ENCODE results near the gene SSBP1.
A peak's percentile ranks its signal among the peaks of the same experiment; 100 is the strongest.

The SSBP1 gene

GRCh38 chr7:141785706-141786552 is 47.8 kb downstream of the SSBP1 start:
- Histone ChIP-seq H3K36me3 (ENCODE audit: control insufficient read depth, insufficient read depth, low read length) (peaks cover 1% of the 10 kb centered on the region; the same call in 1 of the 2 replicates), H3K4me3 (replicated peaks; ENCODE audit: low read depth, low read length) (no peak overlapping the region), H3K27me3 (replicated peaks; ENCODE audit: control insufficient read depth, insufficient read depth, low read length) (no peaks in the 10 kb centered on the region)
- TF ChIP-seq, protein P1, sequence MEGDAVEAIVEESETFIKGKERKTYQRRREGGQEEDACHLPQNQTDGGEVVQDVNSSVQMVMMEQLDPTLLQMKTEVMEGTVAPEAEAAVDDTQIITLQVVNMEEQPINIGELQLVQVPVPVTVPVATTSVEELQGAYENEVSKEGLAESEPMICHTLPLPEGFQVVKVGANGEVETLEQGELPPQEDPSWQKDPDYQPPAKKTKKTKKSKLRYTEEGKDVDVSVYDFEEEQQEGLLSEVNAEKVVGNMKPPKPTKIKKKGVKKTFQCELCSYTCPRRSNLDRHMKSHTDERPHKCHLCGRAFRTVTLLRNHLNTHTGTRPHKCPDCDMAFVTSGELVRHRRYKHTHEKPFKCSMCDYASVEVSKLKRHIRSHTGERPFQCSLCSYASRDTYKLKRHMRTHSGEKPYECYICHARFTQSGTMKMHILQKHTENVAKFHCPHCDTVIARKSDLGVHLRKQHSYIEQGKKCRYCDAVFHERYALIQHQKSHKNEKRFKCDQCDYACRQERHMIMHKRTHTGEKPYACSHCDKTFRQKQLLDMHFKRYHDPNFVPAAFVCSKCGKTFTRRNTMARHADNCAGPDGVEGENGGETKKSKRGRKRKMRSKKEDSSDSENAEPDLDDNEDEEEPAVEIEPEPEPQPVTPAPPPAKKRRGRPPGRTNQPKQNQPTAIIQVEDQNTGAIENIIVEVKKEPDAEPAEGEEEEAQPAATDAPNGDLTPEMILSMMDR (IDR thresholded peaks at IDR 0.05; ENCODE audit: insufficient read depth, low read length, poor library complexity, severe bottlenecking) = peak; percentile 84
- DNase-seq (ENCODE audit: extremely low read depth, insufficient read length) = peak; percentile 15

- H3K27me3 ChIP-seq (replicated peaks; ENCODE audit: control insufficient read depth, insufficient read depth, low read length) = no peaks in the 10 kb centered on the region
Observed at GRCh38 chr7:141788296-141788695, 50.1 kb downstream of the SSBP1 start.

DNA sequence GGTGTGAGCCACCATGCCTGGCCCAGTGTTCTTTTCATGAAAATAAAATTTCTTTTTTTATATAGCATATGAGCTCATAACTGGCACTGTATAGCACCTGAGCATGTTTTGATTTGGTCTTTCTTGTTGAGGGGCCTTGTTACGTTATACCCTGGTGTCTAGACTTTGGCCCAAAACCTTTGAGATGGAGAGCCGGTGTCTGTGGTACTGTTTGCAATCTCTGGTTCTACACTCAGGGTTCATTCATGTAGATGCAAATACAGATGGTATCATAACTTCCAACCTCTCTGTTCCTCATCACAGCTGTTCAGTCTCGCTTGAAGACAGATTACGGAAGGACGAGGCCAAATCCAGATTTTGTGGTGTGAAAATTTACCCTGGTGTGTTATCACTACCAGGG is 51.8 kb downstream of the SSBP1 start, which contains the start of gene TAS2R5:
TSS of gene TAS2R5 (plus strand) at position 301 of the 400 bp plus-strand sequence. CDS start 145 bp downstream, outside the sequence.
- Histone ChIP-seq H3K36me3 (ENCODE audit: control insufficient read depth, insufficient read depth, low read length) (no peaks in the 10 kb centered on the region; the same call in 1 of the 2 replicates), H3K27me3 (replicated peaks; ENCODE audit: control insufficient read depth, insufficient read depth, low read length) (no peaks in the 10 kb centered on the region), H3K4me3 (replicated peaks; ENCODE audit: low read depth, low read length) (no peak within 1 kb of the TSS)
- no peak for DNase-seq (ENCODE audit: extremely low read depth, insufficient read length)
- TF ChIP-seq, protein P1 (IDR thresholded peaks at IDR 0.05; ENCODE audit: insufficient read depth, low read length, poor library complexity, severe bottlenecking) = no peak

More at GRCh38 chr7:141788296-141788695, 50.1 kb downstream of the SSBP1 start:
- TF ChIP-seq, protein P1 (IDR thresholded peaks at IDR 0.05; ENCODE audit: insufficient read depth, low read length, poor library complexity, severe bottlenecking) = no peak
- Histone ChIP-seq H3K4me3 (replicated peaks; ENCODE audit: low read depth, low read length) (no peak overlapping the region), H3K36me3 (ENCODE audit: control insufficient read depth, insufficient read depth, low read length) (peaks cover 1% of the 10 kb centered on the region; the same call in 1 of the 2 replicates)
- DNase-seq (ENCODE audit: extremely low read depth, insufficient read length) = no peak

DNA sequence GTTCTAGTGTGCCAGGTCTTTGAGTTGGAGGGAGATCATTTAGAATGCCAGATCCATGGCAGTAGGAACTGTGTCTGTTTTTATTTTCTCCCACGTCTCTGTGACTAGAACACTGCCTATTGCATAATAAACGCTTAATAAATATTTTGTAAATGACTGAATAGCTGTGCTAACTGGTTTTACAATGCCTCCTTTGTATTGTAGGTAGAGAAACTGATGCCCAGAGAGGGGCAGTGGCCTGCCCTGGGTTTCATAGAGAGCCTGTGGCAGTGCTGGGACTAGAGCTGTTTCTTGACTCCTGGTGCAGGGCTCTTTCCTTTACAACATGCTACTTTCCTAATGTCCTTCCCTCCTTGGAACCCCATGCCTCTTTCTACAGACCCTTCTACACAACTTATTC is 54.4 kb downstream of the SSBP1 start:
- no peaks in the 10 kb centered on the region; the same call in 1 of the 2 replicates for H3K36me3 ChIP-seq (ENCODE audit: control insufficient read depth, insufficient read depth, low read length)
- no peak for DNase-seq (ENCODE audit: extremely low read depth, insufficient read length)
- no peak overlapping the region for H3K4me3 ChIP-seq (replicated peaks; ENCODE audit: low read depth, low read length)
- TF ChIP-seq, protein P1 (IDR thresholded peaks at IDR 0.05; ENCODE audit: insufficient read depth, low read length, poor library complexity, severe bottlenecking) = no peak
- H3K27me3 ChIP-seq (replicated peaks; ENCODE audit: control insufficient read depth, insufficient read depth, low read length) = no peaks in the 10 kb centered on the region

Data from GM06990 (cell line).